GM21526 (cell line): ENCODE measurements around the gene SSUH2.

Experiments used
- ATAC-seq: cut with Tn5 transposase; IDR thresholded peaks from one replicate; pipeline ENCODE4 v1.9.1; 2021; ENCODE audit warnings: moderate library complexity; ENCODE audit not compliant: unreplicated experiment, low FRiP score

SSUH2 gene

GRCh38 chr3:8642001-8642400, 2.6 kb downstream of the SSUH2 start:
- ATAC-seq = no peak

- ATAC-seq = no peak
Measured at GRCh38 chr3:8641472-8641871, 3.1 kb downstream of the SSUH2 start.

GRCh38 chr3:8640223-8640622, 4.4 kb downstream of the SSUH2 start:
- no peak for ATAC-seq

- no peak for ATAC-seq
Measured at GRCh38 chr3:8639659-8640000, 5.0 kb downstream of the SSUH2 start.

GRCh38 chr3:8638994-8639658, 5.5 kb downstream of the SSUH2 start:
- ATAC-seq = no peak

- no peak for ATAC-seq
Measured at GRCh38 chr3:8637348-8637747, 7.2 kb downstream of the SSUH2 start.

GRCh38 chr3:8635631-8636030, 9.0 kb downstream of the SSUH2 start:
- ATAC-seq = no peak

GRCh38 chr3:8635125-8635524, 9.5 kb downstream of the SSUH2 start:
- no peak for ATAC-seq

GRCh38 chr3:8632402-8633237, 12.0 kb downstream of the SSUH2 start:
- ATAC-seq = no peak

GRCh38 chr3:8631661-8632060, 12.9 kb downstream of the SSUH2 start:
- ATAC-seq = no peak

GRCh38 chr3:8629151-8630021, 15.2 kb downstream of the SSUH2 start:
- no peak for ATAC-seq

- no peak for ATAC-seq
Measured at GRCh38 chr3:8627949-8628348, 16.6 kb downstream of the SSUH2 start.

GRCh38 chr3:8627201-8627940, 17.2 kb downstream of the SSUH2 start:
- ATAC-seq = no peak

GRCh38 chr3:8625991-8626390, 18.6 kb downstream of the SSUH2 start:
- ATAC-seq = no peak

GRCh38 chr3:8624612-8625011, 20.0 kb downstream of the SSUH2 start:
- ATAC-seq = no peak

- no peak for ATAC-seq
Measured at GRCh38 chr3:8623741-8624140, 20.9 kb downstream of the SSUH2 start.

GRCh38 chr3:8622873-8623691, 21.5 kb downstream of the SSUH2 start:
- ATAC-seq = peak; percentile 95

- no peak for ATAC-seq
Measured at GRCh38 chr3:8621872-8622271, 22.7 kb downstream of the SSUH2 start.

- no peak for ATAC-seq
Measured at GRCh38 chr3:8621141-8621540, 23.5 kb downstream of the SSUH2 start.

- no peak for ATAC-seq
Measured at GRCh38 chr3:8619548-8619947, 25.1 kb downstream of the SSUH2 start.
